GM21367 (cell line): ENCODE measurements around the gene B4GALT1.
"Not testable (repeated sequence)": the region's sequence is repeated elsewhere in the genome, so short reads cannot be mapped to it uniquely, and the experiment has no call there.

Source experiments
- ATAC-seq: cut with Tn5 transposase; IDR thresholded peaks from one replicate; pipeline ENCODE4 v1.9.1; 2021; ENCODE audit not compliant: unreplicated experiment

The B4GALT1 gene

GRCh38 chr9:33163433-33164137 is 3.6 kb downstream of the B4GALT1 start:
- ATAC-seq, result no peak

GRCh38 chr9:33162721-33163311 is 4.3 kb downstream of the B4GALT1 start:
- ATAC-seq, result no peak

DNA sequence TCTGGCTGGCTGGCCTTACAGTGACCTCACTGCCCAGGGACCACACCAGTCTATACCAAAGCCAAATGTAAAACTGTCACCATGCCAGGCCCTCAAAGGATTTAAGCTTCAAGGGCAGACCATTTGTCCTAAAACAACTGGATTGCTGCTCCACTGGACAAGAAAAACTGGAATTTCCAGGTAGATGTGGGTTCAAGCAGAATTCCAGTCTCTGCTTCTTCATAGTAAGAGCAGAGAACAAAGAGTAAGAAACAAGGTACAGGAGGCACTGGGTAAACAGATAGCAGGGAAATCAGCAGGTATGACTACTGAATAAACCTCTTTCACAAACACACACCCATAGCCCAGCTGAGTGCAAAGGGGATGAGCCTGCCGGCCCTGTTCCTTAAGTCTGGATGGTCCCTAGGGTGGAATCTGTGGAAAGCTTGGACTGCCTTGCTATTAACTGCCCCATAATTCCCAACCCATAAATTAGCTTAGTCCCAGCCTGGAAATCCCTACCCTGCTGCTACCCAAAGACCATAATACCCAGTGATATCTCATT is 5.5 kb downstream of the B4GALT1 start:
- no peak for ATAC-seq

- no peak for ATAC-seq
These were observed 6.0 kb downstream of the B4GALT1 start for GRCh38 chr9:33161011-33161588.

DNA sequence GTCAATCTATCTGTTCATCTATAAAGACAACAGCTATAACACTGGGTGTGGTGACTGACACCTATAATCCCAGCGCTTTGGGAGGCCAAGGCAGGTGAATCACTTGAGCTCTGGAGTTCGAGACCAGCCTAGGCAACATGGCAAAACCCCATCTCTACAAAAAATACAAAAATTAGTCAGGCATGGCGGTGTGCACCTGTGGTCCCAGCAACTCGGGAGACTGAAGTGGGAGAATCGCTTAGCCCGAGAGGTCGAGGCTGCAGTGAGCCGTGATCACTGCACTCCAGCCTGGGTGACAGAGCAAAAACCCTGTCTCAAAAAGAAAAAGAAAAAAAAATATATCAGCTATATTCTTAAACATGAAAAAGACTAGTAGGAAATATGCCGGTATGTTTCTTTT is 6.7 kb downstream of the B4GALT1 start:
- ATAC-seq, result not testable (repeated sequence)

DNA sequence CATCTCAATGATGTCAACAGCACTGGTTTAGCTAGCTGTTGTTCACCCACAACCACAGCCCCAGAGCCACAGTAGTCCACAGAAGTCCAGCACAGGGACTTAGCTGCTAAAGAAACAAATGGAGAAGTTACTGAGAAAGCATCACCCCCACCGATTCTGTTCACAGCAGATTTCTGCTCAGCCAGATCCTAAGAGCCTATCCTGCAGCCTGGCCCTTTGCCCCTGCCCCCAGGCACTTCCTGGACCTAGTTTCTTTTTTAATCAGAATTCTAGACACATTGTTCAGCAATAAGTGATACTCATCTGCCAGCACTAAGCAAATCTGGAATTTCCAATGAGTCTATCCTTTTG is 7.4 kb downstream of the B4GALT1 start:
- ATAC-seq, result peak; percentile 28

DNA sequence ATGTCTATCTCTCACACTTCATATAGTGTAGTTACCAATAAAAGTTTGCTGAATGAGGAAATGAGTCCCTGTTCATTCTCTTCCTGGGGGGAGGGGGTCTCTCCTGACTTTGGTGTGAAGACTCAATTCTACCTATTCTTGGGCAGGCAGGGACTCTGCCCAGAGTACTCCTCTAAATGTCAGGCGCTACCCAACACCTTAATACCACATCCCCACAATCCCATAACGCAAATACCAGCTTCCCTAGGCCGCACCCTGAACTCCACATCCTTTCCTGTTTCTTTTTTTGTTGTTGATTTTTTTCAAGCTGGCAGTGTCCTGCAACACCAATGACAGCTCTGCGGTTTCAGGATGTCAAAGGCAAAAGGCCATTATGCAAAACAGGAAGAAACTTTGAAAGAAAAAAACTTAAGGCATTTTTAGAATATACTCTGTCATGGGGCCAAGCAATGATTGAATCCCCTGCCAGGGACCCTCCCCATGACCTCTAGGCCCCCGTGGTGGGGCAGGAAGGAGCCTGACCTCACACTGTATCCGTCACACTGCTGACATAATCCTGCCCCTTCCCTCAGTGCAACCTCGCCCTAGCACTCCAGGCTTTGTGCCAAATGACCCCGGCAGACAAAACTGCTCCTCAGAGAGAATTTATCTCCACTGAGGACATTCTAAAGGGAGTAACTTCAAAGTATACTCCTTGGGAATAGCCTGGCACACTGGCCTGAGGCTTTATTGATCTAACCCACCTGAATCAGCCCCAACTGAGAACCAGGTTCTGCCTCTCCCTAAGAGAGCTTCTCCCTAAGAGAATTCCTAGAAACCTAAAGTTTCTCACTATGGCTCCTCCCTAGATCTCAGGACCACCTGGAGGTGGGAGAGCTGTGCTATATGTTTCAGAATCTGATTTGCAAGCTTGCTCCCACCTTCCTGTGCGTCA is 8.0 kb downstream of the B4GALT1 start:
- ATAC-seq, result no peak

DNA sequence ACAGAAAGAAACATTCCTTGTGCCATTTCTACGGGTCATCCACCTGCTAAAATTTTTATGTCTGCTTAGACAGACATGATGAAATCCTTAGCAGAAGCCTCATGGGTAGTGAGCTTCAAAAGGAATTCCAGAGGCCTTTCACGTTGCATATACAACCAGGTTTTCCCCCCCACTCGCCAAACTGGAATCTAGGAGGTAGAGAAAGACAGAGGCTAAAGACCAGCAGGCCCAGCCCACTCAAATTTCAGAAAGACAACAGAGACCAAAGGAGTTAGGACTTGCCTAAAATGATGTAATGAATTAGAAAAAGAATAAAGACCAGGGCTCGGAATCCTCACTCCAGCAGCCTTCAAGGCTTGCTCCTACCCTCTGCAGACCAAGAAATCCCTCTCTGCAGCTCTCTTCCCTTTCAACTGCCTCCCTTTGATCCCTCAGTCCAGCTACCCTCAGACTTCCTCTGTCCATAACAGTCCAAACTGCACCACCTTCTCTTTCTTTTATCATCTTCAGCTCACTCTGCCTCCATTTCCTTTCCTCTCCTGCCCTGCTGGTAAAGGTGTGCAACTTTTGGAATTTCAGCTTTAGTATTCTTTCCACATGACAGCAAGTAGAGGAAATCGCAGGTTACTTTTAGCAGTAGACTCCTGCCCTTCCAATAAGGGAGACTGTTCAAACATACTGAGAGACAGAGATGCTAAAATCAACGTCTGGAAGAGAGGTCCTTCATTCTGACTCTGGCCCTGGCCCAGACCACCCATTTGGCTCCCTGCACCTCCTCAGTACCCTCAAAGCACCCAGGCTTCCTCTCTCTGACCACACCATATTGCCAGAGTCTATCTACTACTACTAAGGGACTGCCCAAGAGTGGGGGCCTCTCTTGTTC is 8.9 kb downstream of the B4GALT1 start:
- ATAC-seq, result no peak

DNA sequence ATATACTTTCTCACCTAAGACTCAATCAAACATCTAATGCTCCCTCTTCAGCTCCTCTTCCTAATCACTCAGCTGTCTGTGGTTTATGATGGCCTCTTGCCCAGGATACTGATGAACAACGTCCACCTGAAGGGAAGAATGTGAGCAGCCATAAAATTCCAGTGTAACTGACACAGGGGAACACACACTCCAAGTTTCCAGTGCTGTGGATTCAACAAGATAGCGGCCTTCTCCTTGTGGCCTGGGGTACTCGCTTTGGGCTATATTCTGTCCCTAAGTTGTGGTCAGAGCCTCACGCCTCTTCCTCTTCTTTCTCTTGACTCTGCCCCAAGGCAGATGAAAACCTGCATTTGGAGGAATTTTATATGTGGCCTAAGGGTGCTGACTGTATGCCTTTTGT is 11.7 kb downstream of the B4GALT1 start:
- no peak for ATAC-seq

DNA sequence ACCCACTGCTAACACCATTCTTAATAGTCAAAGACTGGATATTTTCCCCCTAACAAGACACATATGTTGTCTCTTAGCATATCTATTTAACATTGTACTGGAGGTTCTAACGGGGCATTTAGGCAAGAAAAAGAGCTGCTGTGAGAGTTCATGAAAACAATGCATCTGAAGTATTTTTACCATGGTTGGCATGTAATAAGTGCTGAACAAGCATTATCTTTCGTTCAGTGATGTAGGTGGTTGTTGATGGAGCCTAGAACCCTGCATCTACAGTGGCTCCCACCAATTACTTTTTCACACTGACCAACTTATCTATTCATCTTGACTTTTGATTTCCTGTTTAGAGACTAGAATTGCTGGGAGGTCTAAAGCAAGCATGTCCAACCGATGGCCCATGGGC is 12.8 kb downstream of the B4GALT1 start:
- ATAC-seq, result no peak

GRCh38 chr9:33153666-33154065 is 13.5 kb downstream of the B4GALT1 start:
- peak; percentile 46 for ATAC-seq

DNA sequence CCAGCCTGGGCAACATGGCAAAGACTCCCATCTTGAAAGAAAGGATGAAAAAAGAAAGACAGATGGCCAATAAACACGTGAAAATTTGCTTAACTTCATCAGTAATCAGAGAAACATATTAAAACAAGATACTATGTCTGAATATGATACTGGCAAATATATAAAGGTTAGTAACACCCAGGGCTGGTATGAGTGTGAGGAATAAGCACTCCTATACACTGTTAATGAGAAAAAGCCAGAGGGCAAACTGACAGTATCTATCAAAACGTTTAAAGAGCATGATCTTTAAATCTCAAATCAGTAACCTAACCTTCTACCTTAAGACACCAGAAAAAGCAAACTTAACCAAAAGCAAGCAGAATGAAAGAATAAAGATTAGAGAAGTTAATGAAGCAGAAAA is 14.1 kb downstream of the B4GALT1 start:
- ATAC-seq, result no peak

DNA sequence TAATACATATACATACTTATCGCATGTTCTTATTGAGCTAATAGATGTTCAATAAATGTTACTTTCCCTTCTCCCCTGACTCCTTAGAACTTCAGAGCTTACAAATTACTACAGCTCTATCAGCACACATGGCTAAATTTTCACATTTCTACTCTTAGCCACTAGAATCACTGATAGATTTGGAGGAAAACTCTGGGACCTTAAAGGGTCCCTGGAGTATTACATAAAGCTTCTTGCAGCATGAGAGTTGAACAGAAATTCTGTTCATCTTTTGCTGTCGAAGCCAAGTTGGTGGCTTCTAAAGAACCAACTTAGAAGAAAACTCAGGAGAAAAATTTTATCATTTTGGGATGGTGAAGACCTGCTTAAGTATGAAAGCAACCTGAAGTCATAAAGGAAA is 15.5 kb downstream of the B4GALT1 start:
- no peak for ATAC-seq

GRCh38 chr9:33151007-33151557 is 16.1 kb downstream of the B4GALT1 start:
- ATAC-seq, result no peak

- no peak for ATAC-seq
These were observed 18.6 kb downstream of the B4GALT1 start for GRCh38 chr9:33148367-33149014.

DNA sequence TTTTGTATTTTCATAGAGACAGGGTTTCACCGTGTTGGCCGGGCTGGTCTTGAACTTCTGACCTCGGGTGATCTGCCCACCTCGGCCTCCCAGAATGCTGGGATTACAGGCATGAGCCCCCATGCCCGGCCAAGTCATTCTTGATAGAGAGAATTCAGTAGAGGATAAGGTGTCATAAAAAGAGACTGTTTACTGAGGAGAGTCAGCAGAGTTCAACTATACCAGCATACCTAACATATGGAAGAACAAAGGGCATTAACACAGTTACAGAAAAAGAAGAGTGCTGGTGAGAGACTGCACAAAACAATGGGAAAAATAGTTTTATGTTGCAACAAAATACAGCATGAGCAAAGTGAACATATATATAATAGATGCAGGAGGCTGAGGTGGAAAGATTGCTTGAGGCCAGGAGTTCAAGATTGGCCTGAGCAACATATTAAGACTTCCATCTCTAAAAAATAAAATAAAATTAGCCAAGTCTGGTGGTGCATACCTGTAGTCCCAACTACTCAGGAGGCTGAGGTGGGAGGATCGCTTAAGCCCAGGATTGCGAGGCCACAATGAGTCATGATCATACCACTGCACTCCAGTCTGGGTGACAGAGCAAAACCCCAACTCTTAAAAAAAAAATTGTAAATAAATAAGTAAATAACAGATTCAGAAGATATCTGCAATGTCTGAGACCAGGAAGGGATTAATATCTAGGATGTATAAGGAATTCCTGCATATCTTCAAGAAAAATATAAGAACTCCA is 19.5 kb downstream of the B4GALT1 start:
- no peak for ATAC-seq

DNA sequence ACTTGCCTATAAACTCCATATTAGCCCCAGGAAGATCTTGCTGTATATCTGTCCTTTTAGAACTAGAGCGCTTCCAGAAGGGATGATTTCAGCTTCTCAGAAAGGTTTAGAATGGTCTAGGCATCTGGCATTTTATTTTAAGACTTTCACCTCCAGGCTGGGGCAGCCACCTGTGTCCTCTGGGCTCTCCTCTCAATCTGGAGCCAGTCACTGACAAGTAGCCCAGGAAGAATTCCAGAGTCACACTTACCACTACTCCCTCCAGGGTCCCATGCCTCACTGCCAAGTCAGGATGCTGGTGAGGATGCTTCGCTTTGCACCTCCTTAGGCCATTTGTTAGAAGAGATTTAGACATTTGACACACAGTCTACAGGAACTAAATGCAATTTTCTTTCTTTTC is 20.8 kb downstream of the B4GALT1 start:
- ATAC-seq, result no peak

GRCh38 chr9:33144551-33144950 is 22.6 kb downstream of the B4GALT1 start:
- no peak for ATAC-seq

DNA sequence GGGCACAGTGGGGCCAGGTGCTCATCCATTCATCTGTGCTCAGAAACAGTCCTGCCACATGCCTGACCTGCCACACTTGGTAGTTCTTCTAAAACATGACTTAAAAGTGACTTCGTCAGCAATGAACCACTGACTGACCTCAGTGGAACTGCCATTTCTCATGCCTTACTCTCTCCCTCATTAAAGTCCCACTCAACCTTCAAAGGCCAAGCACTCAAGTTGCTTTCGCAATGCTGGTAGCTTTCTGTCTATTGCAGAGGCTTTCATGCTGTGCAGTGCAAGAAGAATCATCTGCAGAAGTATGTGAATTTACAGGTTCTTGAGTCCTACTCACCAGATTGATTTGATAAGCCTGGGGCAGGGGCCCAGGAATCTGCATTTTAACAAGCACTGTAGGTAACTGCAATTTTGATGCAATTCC is 23.9 kb downstream of the B4GALT1 start:
- no peak for ATAC-seq
